HCT116 (cell line): ENCODE data around the gene AFAP1L2. TPM values are rescaled to one million over a fixed set of nuclear protein-coding genes. Genes with fewer than 3 reads are reported as not detected.

ENCODE experiments used
- ATAC-seq: fragments of 200-7000 bp; cut with Tn5 transposase; 2 replicates; pipeline ENCODE4 v1.9.1; 2020; ENCODE audit warnings: mild to moderate bottlenecking, moderate library complexity
- BruUV-seq: library from RNA; stranded (reverse); fragments of 400-500 nt; replicated peaks from 2 replicates; lab custom pipeline; 2021; lab: Mats Ljungman, UMichigan
- CTCF ChIA-PET: fragments of 300-600 bp; sonication (Branson Sonifier 250); formaldehyde crosslinking; loops from one replicate; lab custom pipeline; 2021; ENCODE audit warnings: antibody characterized with exemption; lab: Charles Lee
- POLR2A ChIA-PET: fragments of 300-600, 350-600 bp; sonication (Branson Sonifier 250); formaldehyde crosslinking; loops from one replicate; lab custom pipeline; 2021; ENCODE audit warnings: antibody characterized with exemption; lab: Charles Lee
- RAD21 ChIA-PET, 2 experiments: fragments of 300-600 bp; sonication (Branson Sonifier 250); formaldehyde crosslinking; loops; one replicate each; lab custom pipeline; 2023; ENCODE audit warnings: low total read pairs in 2 of 2; ENCODE audit not compliant: uncharacterized antibody in 2 of 2, unreplicated experiment in 2 of 2, low non-redundant PET in 1 of 2; lab: Charles Lee
- DNase-seq: peaks from one replicate; pipeline ENCODE4 v3.0.0-alpha.2; 2010; ENCODE audit warnings: low read depth, low spot score
- H2AFZ ChIP-seq: fragments of 200-600 bp; shearing (Covaris generic), sonication (generic); 2 replicates; pipeline ENCODE4 v1.6.1; 2017; ENCODE audit warnings: low read depth, mixed run types, mixed read lengths, antibody characterized with exemption, low read length; ENCODE audit not compliant: poor library complexity, severe bottlenecking
- H3K27ac ChIP-seq: 2 replicates; pipeline ENCODE4 v1.5.1; 2012; ENCODE audit warnings: low read depth, low read length
- H3K27me3 ChIP-seq: fragments of 200-600 bp; sonication (generic); 2 replicates; pipeline ENCODE4 v1.6.1; 2016; ENCODE audit warnings: mixed run types, low read length, mixed read lengths; ENCODE audit not compliant: insufficient read depth
- H3K36me3 ChIP-seq, 2 experiments: fragments of 200-500 bp in 1 of 2; fragments of 200-600 bp in 1 of 2; sonication (Bioruptor generic) in 1 of 2; sonication (generic) in 1 of 2; 2 replicates each; pipeline versions ENCODE4 v1.5.1 to v1.6.1; 2014 to 2016; ENCODE audit warnings: low read length in 2 of 2, inconsistent platforms in 1 of 2, mixed read lengths in 1 of 2, mixed run types in 1 of 2; ENCODE audit not compliant: insufficient read depth in 2 of 2, control insufficient read depth in 1 of 2
- H3K4me1 ChIP-seq, 2 experiments: fragments of 200-600 bp in 1 of 2; sonication (generic) in 1 of 2; 2 replicates each; pipeline versions ENCODE4 v1.5.1 to v1.6.1; 2012 to 2017; ENCODE audit warnings: low read length in 2 of 2, inconsistent platforms in 1 of 2, mild to moderate bottlenecking in 1 of 2, mixed read lengths in 1 of 2, mixed run types in 1 of 2, moderate library complexity in 1 of 2; ENCODE audit not compliant: insufficient read depth in 2 of 2, control insufficient read depth in 1 of 2
- H3K4me2 ChIP-seq: fragments of 200-600 bp; sonication (generic); 2 replicates; pipeline ENCODE4 v1.6.1; 2017; ENCODE audit warnings: mixed run types, low read length, mixed read lengths
- H3K4me3 ChIP-seq, 2 experiments: fragments of 200-600 bp in 1 of 2; sonication (generic) in 1 of 2; replicated peaks in 1 of 2; 2 replicates each; pipeline ENCODE4 v1.5.1; 2011 to 2016; ENCODE audit warnings: low read length in 2 of 2, control low read depth in 1 of 2, low read depth in 1 of 2, mild to moderate bottlenecking in 1 of 2, mixed read lengths in 1 of 2, mixed run types in 1 of 2
- H3K79me2 ChIP-seq: fragments of 200-600 bp; sonication (generic); 2 replicates; pipeline ENCODE4 v1.6.1; 2017; ENCODE audit warnings: mild to moderate bottlenecking, mixed run types, low read length, moderate library complexity, mixed read lengths; ENCODE audit not compliant: insufficient read depth
- H3K9ac ChIP-seq: fragments of 200-600 bp; sonication (generic); 2 replicates; pipeline ENCODE4 v1.6.1; 2016; ENCODE audit warnings: low read length, mixed read lengths
- H3K9me2 ChIP-seq: fragments of 200-600 bp; sonication (generic), shearing (Covaris generic); 2 replicates; pipeline ENCODE4 v1.6.1; 2017; ENCODE audit warnings: mixed run types, mild to moderate bottlenecking, moderate library complexity; ENCODE audit not compliant: insufficient read depth
- H3K9me3 ChIP-seq, 2 experiments: fragments of 200-500 bp in 1 of 2; fragments of 200-600 bp in 1 of 2; sonication (Bioruptor generic) in 1 of 2; sonication (generic) in 1 of 2; 2 replicates each; pipeline ENCODE4 v1.6.1; 2014 to 2017; ENCODE audit warnings: low read length in 2 of 2, mixed read lengths in 2 of 2, inconsistent platforms in 1 of 2, low read depth in 1 of 2, mild to moderate bottlenecking in 1 of 2, mixed run types in 1 of 2, moderate library complexity in 1 of 2; ENCODE audit not compliant: control insufficient read depth in 1 of 2, insufficient read depth in 1 of 2
- H4K20me1 ChIP-seq: fragments of 200-600 bp; sonication (generic), shearing (Covaris generic); 2 replicates; pipeline ENCODE4 v1.6.1; 2017; ENCODE audit warnings: mixed run types, mild to moderate bottlenecking, moderate library complexity; ENCODE audit not compliant: insufficient read depth
- ATF3 ChIP-seq: IDR thresholded peaks from 2 replicates; pipeline ENCODE4 v1.6.1; 2012
- CEBPB ChIP-seq: IDR thresholded peaks from 2 replicates; pipeline ENCODE4 v1.6.1; 2012; ENCODE audit warnings: low read depth
- CTCF ChIP-seq, 3 experiments: fragments of 200-600 bp in 1 of 3; sonication (generic) in 1 of 3; IDR thresholded peaks in 2 of 3; conservative IDR thresholded peaks in 1 of 3; 2 replicates each; pipeline ENCODE4 v1.5.1; 2012 to 2017; ENCODE audit warnings: low read depth in 2 of 3, low read length in 2 of 3, antibody characterized with exemption in 1 of 3, borderline replicate concordance in 1 of 3, control low read depth in 1 of 3, mild to moderate bottlenecking in 1 of 3, mixed read lengths in 1 of 3, mixed run types in 1 of 3, moderate library complexity in 1 of 3; ENCODE audit not compliant: insufficient read depth in 1 of 3
- EGR1 ChIP-seq: IDR thresholded peaks from 2 replicates; pipeline ENCODE4 v1.6.1; 2012; ENCODE audit warnings: low read depth
- ELF1 ChIP-seq: IDR thresholded peaks from 2 replicates; pipeline ENCODE4 v1.6.1; 2012; ENCODE audit warnings: low read depth, borderline replicate concordance
- EZH2 ChIP-seq: fragments of 200-600 bp; sonication (generic); IDR thresholded peaks from 2 replicates; pipeline ENCODE4 v1.6.1; 2017; ENCODE audit warnings: antibody characterized with exemption, mixed run types
- EZH2phosphoT487 ChIP-seq: fragments of 200-600 bp; IDR thresholded peaks from 2 replicates; pipeline ENCODE4 v1.6.1; 2018; ENCODE audit warnings: antibody characterized with exemption, borderline replicate concordance
- JUND ChIP-seq: IDR thresholded peaks from 2 replicates; pipeline ENCODE4 v1.6.1; 2012
- MAX ChIP-seq: IDR thresholded peaks from 2 replicates; pipeline ENCODE4 v1.6.1; 2012
- POLR2A ChIP-seq: IDR thresholded peaks from 2 replicates; pipeline ENCODE4 v1.7.0; 2011; ENCODE audit warnings: borderline replicate concordance; ENCODE audit not compliant: insufficient read depth, insufficient read length; ENCODE audit errors: extremely low read depth
- POLR2AphosphoS5 ChIP-seq: IDR thresholded peaks from 2 replicates; pipeline ENCODE4 v1.6.1; 2011; ENCODE audit warnings: mild to moderate bottlenecking, low read depth, low read length, moderate library complexity
- RAD21 ChIP-seq: IDR thresholded peaks from 2 replicates; pipeline ENCODE4 v1.6.1; 2012; ENCODE audit warnings: low read depth, mild to moderate bottlenecking
- REST ChIP-seq: IDR thresholded peaks from 2 replicates; pipeline ENCODE4 v1.6.1; 2012; ENCODE audit warnings: low read depth
- SIN3A ChIP-seq: IDR thresholded peaks from 2 replicates; pipeline ENCODE4 v1.6.1; 2012; ENCODE audit warnings: low read depth
- SP1 ChIP-seq: IDR thresholded peaks from 2 replicates; pipeline ENCODE4 v1.6.1; 2012; ENCODE audit warnings: low read depth
- SRF ChIP-seq: IDR thresholded peaks from 2 replicates; pipeline ENCODE4 v1.6.1; 2012; ENCODE audit warnings: low read depth
- TCF7L2 ChIP-seq: IDR thresholded peaks from 2 replicates; pipeline ENCODE4 v1.7.0; 2011; ENCODE audit warnings: borderline replicate concordance, inconsistent platforms; ENCODE audit not compliant: insufficient read depth, insufficient read length; ENCODE audit errors: extremely low read depth
- ZBTB33 ChIP-seq: IDR thresholded peaks from 2 replicates; pipeline ENCODE4 v1.6.1; 2011; ENCODE audit warnings: mild to moderate bottlenecking, low read length, moderate library complexity; ENCODE audit not compliant: insufficient replicate concordance; ENCODE audit errors: extremely low read depth
- ZFX ChIP-seq: fragments of 450-650 bp; IDR thresholded peaks from 2 replicates; pipeline ENCODE4 v1.6.1; 2017
- ZNF274 ChIP-seq: fragments of 200-500 bp; sonication (Bioruptor generic); IDR thresholded peaks from 2 replicates; pipeline ENCODE4 v1.6.1; 2014; ENCODE audit warnings: mild to moderate bottlenecking, low read depth, low read length, inconsistent platforms
- intact Hi-C: fragments of 100-400 bp; cut with micrococcal nuclease; formaldehyde crosslinking; loops from 2 replicates; pipeline ENCODE4 v1.10.0; 2022
- total RNA-seq: library from RNA; stranded (reverse); gene quantifications from one replicate; pipeline ENCODE4 v1.2.1, GENCODE V29; 2021; ENCODE audit not compliant: unreplicated experiment

Gene AFAP1L2
- total RNA-seq, 1 experiment from 2014 or later: 0.93 TPM

GRCh38 chr10:114356126-114356525 is 48.2 kb downstream of the AFAP1L2 start:
- ChIA-PET POLR2A (no interaction called here), RAD21 (no interaction called here), CTCF (no interaction called here)
- Histone ChIP-seq H3K79me2 (no peaks in the 10 kb centered on the region), H3K4me2 (no peak overlapping the region), H3K27me3 (peaks cover 26% of the 10 kb centered on the region), H3K27ac (no peak overlapping the region), H2AFZ (no peak overlapping the region), H3K4me3 (no peak overlapping the region), H4K20me1 (no peaks in the 10 kb centered on the region), H3K36me3 (no peaks in the 10 kb centered on the region), H3K9me2 (no peaks in the 10 kb centered on the region), H3K4me1 (peaks cover 0 to 9% of the 10 kb centered on the region in 2 experiments; a peak in 1 of 4 replicates), H3K9me3 (no peaks in the 10 kb centered on the region), H3K9ac (no peak overlapping the region)
- TF ChIP-seq SIN3A: no peak
- TF ChIP-seq MAX: no peak
- no peak for TF ChIP-seq RAD21
- no peak for TF ChIP-seq CEBPB
- TF ChIP-seq SP1: no peak
- TF ChIP-seq ZFX: no peak
- no peak for TF ChIP-seq ELF1
- TF ChIP-seq REST: no peak
- no peak for TF ChIP-seq EZH2
- no peak for TF ChIP-seq ZNF274
- no peak for TF ChIP-seq POLR2AphosphoS5
- no peak for TF ChIP-seq CTCF (IDR thresholded peaks at IDR 0.05 in 2 of 3, conservative IDR thresholded peaks at IDR 0.05 in 1 of 3; ENCODE audit: borderline replicate concordance in 1 of 3, insufficient read depth in 1 of 3, low read depth in 2 of 3, low read length in 2 of 3)
- TF ChIP-seq TCF7L2: no peak
- no peak for TF ChIP-seq POLR2A
- TF ChIP-seq ATF3: no peak
- no peak for TF ChIP-seq JUND
- no peak for TF ChIP-seq ZBTB33
- TF ChIP-seq SRF: no peak
- no peak for TF ChIP-seq EZH2phosphoT487
- no peak for TF ChIP-seq EGR1
- BruUV-seq: no TSS peak
- DNase-seq (no peak), ATAC-seq (no peak)
- intact Hi-C loops: no loop called here
